Measurements from ENCODE around the gene PLCH1. TPM values are rescaled to one million over a fixed set of nuclear protein-coding genes. Genes with fewer than 3 reads are reported as not detected.

The PLCH1 gene
- total RNA-seq, 2 donors from 2014 or later, result 12.0 to 12.4 TPM

- Mint-ChIP-seq H3K27me3 (ENCODE audit: insufficient read depth) (no peaks in the 10 kb centered on the region), H3K36me3 (ENCODE audit: low read depth) (no peaks in the 10 kb centered on the region), H3K9me3 (no peaks in the 10 kb centered on the region), H3K4me1 (peaks cover 12% of the 10 kb centered on the region), H3K27ac (no peak overlapping the region), H3K4me3 (no peak overlapping the region)
- DNase-seq, result no peak
- Histone ChIP-seq H3K27me3 (ENCODE audit: control insufficient read depth, insufficient read depth, low read length, poor library complexity, severe bottlenecking) (no peaks in the 10 kb centered on the region), H3K36me3 (ENCODE audit: control insufficient read depth, insufficient read depth, low read length) (no peaks in the 10 kb centered on the region), H3K4me1 (ENCODE audit: control insufficient read depth, insufficient read depth, low read length) (no peaks in the 10 kb centered on the region), H3K9me3 (ENCODE audit: control insufficient read depth, low read length) (no peaks in the 10 kb centered on the region), H3K27ac (ENCODE audit: low read depth, low read length) (no peak overlapping the region), H3K4me3 (ENCODE audit: low read length) (no peak overlapping the region), H3K9ac (ENCODE audit: extremely low read depth, low read length, poor library complexity, severe bottlenecking) (no peak overlapping the region)
- no peak for TF ChIP-seq CTCF (conservative IDR thresholded peaks at IDR 0.05)
Measured at GRCh38 chr3:155339052-155339451, 405.8 kb downstream of the PLCH1 start.

GRCh38 chr3:155335724-155336354, 409.0 kb downstream of the PLCH1 start:
- Mint-ChIP-seq H3K9me3 (peaks cover 1% of the 10 kb centered on the region), H3K36me3 (ENCODE audit: low read depth) (no peaks in the 10 kb centered on the region), H3K4me3 (no peak overlapping the region), H3K27ac (peak overlapping the region; percentile 63), H3K4me1 (peaks cover 8% of the 10 kb centered on the region), H3K27me3 (ENCODE audit: insufficient read depth) (no peaks in the 10 kb centered on the region)
- no peak overlapping the region for H3K9ac ChIP-seq (ENCODE audit: extremely low read depth, low read length, poor library complexity, severe bottlenecking)
- H3K27me3 ChIP-seq (ENCODE audit: control insufficient read depth, insufficient read depth, low read length, poor library complexity, severe bottlenecking), result no peaks in the 10 kb centered on the region
- no peaks in the 10 kb centered on the region for H3K36me3 ChIP-seq (ENCODE audit: control insufficient read depth, insufficient read depth, low read length)
- H3K27ac ChIP-seq (ENCODE audit: low read depth, low read length), result no peak overlapping the region
- TF ChIP-seq CTCF (conservative IDR thresholded peaks at IDR 0.05), result no peak
- no peak for DNase-seq
- H3K4me3 ChIP-seq (ENCODE audit: low read length), result no peak overlapping the region
- WGBS, 2 experiments (ENCODE audit: insufficient coverage in 1 of 2, insufficient read length in 1 of 2), result 84 to 90% methylated on average over 2 to 3 of the region's 3 CpGs
- peaks cover 16% of the 10 kb centered on the region for H3K9me3 ChIP-seq (ENCODE audit: control insufficient read depth, low read length)
- H3K4me1 ChIP-seq (ENCODE audit: control insufficient read depth, insufficient read depth, low read length), result no peaks in the 10 kb centered on the region

- Histone ChIP-seq H3K4me1 (ENCODE audit: control insufficient read depth, insufficient read depth, low read length) (no peaks in the 10 kb centered on the region), H3K9ac (ENCODE audit: extremely low read depth, low read length, poor library complexity, severe bottlenecking) (no peak overlapping the region), H3K9me3 (ENCODE audit: control insufficient read depth, low read length) (peaks cover 20% of the 10 kb centered on the region), H3K27ac (ENCODE audit: low read depth, low read length) (no peak overlapping the region), H3K4me3 (ENCODE audit: low read length) (no peak overlapping the region), H3K36me3 (ENCODE audit: control insufficient read depth, insufficient read depth, low read length) (no peaks in the 10 kb centered on the region), H3K27me3 (ENCODE audit: control insufficient read depth, insufficient read depth, low read length, poor library complexity, severe bottlenecking) (no peaks in the 10 kb centered on the region)
- Mint-ChIP-seq H3K36me3 (ENCODE audit: low read depth) (no peaks in the 10 kb centered on the region), H3K27ac (peak overlapping the region; percentile 5), H3K27me3 (ENCODE audit: insufficient read depth) (no peaks in the 10 kb centered on the region), H3K9me3 (peaks cover 1% of the 10 kb centered on the region), H3K4me1 (peaks cover 8% of the 10 kb centered on the region), H3K4me3 (no peak overlapping the region)
- no peak for DNase-seq
- TF ChIP-seq CTCF (conservative IDR thresholded peaks at IDR 0.05), result no peak
- WGBS, 2 experiments (ENCODE audit: insufficient coverage in 1 of 2, insufficient read length in 1 of 2), result 91 to 100% methylated on average over 4 to 6 of the region's 6 CpGs
Measured at GRCh38 chr3:155334914-155335723, 409.8 kb downstream of the PLCH1 start.
